Measurements from ENCODE around the gene AIF1L.

AIF1L gene

GRCh38 chr9:131072107-131072870 lies 24.0 kb upstream of the AIF1L start:
- H3K36me3 ChIP-seq = no peaks in the 10 kb centered on the region
- no peak for DNase-seq
- no peak overlapping the region for H3K27ac ChIP-seq
- TF ChIP-seq, protein P1, sequence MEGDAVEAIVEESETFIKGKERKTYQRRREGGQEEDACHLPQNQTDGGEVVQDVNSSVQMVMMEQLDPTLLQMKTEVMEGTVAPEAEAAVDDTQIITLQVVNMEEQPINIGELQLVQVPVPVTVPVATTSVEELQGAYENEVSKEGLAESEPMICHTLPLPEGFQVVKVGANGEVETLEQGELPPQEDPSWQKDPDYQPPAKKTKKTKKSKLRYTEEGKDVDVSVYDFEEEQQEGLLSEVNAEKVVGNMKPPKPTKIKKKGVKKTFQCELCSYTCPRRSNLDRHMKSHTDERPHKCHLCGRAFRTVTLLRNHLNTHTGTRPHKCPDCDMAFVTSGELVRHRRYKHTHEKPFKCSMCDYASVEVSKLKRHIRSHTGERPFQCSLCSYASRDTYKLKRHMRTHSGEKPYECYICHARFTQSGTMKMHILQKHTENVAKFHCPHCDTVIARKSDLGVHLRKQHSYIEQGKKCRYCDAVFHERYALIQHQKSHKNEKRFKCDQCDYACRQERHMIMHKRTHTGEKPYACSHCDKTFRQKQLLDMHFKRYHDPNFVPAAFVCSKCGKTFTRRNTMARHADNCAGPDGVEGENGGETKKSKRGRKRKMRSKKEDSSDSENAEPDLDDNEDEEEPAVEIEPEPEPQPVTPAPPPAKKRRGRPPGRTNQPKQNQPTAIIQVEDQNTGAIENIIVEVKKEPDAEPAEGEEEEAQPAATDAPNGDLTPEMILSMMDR (IDR thresholded peaks at IDR 0.05; ENCODE audit: low read depth, low read length) = no peak
- no peaks in the 10 kb centered on the region for H3K27me3 ChIP-seq (ENCODE audit: insufficient read depth, low read depth, severe bottlenecking)
- H3K9me3 ChIP-seq (ENCODE audit: severe bottlenecking) = no peaks in the 10 kb centered on the region
- H3K4me3 ChIP-seq (ENCODE audit: low read depth, low read length) = no peak overlapping the region

GRCh38 chr9:131072871-131073237 lies 23.5 kb upstream of the AIF1L start:
- TF ChIP-seq, protein P1 (IDR thresholded peaks at IDR 0.05; ENCODE audit: low read depth, low read length) = no peak
- Histone ChIP-seq H3K36me3 (no peaks in the 10 kb centered on the region), H3K4me3 (ENCODE audit: low read depth, low read length) (no peak overlapping the region), H3K27me3 (ENCODE audit: insufficient read depth, low read depth, severe bottlenecking) (no peaks in the 10 kb centered on the region), H3K27ac (no peak overlapping the region), H3K9me3 (ENCODE audit: severe bottlenecking) (no peaks in the 10 kb centered on the region)
- DNase-seq = no peak

DNA sequence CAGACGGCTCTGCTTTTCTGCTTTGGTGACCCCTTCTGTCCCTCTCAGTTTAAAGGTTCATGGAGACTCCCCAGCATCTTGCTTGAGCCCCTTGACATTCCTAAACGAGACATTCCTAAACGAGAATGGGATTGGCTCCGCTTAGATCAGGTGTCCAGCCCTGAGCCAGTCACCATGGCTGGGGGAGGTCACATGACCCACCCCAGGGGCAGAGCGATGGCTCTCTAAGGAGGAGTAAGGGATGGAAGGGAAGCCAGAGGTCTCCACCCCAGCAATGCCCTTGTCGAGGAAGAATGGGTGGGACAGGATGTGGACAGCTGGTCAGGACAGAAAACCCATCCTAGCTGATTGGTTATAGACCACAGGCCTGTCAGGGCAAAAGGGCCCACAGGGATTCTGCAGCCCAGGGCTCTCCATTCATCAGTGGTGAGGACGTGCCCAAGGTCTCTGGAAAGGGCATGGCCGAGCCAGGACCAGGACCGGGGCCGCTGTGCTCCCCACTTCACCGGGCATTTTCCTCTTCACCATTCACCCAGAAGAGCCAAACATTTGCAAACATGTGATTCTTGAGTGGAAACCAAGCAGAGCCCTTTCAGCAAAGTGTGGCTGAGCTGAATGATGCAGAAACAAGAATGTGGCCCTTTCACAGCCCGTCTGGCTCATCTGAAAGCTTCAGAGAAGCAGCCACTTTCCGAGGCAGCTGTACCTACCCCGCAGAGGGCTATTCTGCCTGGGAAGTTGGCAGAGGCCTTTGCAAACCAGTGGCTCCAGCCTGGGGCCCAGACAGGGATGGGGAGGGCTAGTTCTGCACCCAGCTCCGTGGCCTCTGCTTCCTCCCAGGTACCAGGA lies 19.8 kb upstream of the AIF1L start:
- Histone ChIP-seq H3K4me3 (ENCODE audit: low read depth, low read length) (no peak overlapping the region), H3K36me3 (no peaks in the 10 kb centered on the region), H3K27me3 (ENCODE audit: insufficient read depth, low read depth, severe bottlenecking) (no peaks in the 10 kb centered on the region), H3K27ac (no peak overlapping the region), H3K9me3 (ENCODE audit: severe bottlenecking) (no peaks in the 10 kb centered on the region)
- TF ChIP-seq, protein P1 (IDR thresholded peaks at IDR 0.05; ENCODE audit: low read depth, low read length) = no peak
- no peak for DNase-seq

GRCh38 chr9:131078427-131079366 lies 17.6 kb upstream of the AIF1L start:
- TF ChIP-seq, protein P1 (IDR thresholded peaks at IDR 0.05; ENCODE audit: low read depth, low read length) = no peak
- H3K4me3 ChIP-seq (ENCODE audit: low read depth, low read length) = no peak overlapping the region
- no peaks in the 10 kb centered on the region for H3K27me3 ChIP-seq (ENCODE audit: insufficient read depth, low read depth, severe bottlenecking)
- no peaks in the 10 kb centered on the region for H3K9me3 ChIP-seq (ENCODE audit: severe bottlenecking)
- H3K27ac ChIP-seq = no peak overlapping the region
- DNase-seq = no peak
- no peaks in the 10 kb centered on the region for H3K36me3 ChIP-seq

DNA sequence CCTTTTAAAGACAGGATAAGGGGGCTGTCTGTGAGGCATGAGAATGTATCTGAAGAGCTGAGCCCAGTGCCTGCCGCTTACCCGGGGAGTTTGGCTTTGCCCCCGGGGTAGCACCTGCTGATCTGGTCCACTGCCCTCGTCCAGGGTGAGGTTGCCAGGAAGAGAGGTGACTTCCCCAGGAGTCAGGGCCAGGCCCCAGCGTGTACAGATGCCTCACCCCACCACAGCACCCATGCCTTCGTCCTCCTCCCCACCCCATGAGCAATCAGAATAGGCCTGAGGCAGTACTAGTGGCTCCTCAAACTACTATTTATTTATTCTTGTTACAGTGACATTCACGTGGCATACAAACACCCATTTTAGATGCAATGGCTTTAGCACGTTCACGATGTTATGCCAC lies 15.7 kb upstream of the AIF1L start:
- Histone ChIP-seq H3K27ac (no peak overlapping the region), H3K36me3 (no peaks in the 10 kb centered on the region), H3K4me3 (ENCODE audit: low read depth, low read length) (no peak overlapping the region), H3K9me3 (ENCODE audit: severe bottlenecking) (no peaks in the 10 kb centered on the region), H3K27me3 (ENCODE audit: insufficient read depth, low read depth, severe bottlenecking) (no peaks in the 10 kb centered on the region)
- TF ChIP-seq, protein P1 (IDR thresholded peaks at IDR 0.05; ENCODE audit: low read depth, low read length) = no peak
- no peak for DNase-seq
